ENCODE measurements around the gene RCAN1.

Gene RCAN1

DNA sequence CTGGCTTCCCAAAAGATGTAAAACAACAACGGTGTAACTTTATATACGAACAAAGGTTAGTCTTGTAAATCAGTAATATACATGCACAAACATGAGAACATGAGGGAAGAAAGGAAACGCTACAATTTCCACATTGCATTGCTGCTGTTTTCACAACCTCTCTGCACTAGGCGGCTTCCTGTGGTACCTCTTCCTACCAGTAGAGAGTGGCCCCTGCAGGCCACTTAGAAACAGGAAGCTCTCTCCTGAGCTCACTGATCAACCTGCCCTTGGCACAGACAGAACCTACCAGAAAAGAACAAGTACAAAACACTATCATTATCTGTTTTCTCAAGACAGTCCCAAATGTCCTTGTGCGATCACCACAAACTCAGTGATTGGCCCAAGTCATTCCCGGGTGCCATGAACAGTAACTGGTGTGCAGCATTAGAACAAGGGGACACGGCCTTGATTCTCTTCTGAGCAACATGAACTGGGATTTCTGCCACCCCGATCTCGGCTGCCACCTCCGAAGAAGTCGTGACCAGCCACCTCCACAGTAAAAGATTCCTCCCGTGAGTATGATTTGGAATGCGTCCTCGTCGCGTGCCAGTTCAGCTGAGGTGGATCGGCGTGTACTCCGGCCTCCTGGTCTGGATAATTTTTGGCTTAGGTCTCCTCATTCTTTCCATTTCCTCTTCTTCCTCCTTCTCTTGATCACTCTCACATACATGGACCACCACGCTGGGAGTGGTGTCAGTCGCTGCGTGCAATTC is 97.2 kb downstream of the RCAN1 start:
- CTCF ChIA-PET, result interaction anchor here (1.3 to 1.6 kb wide), 2 partner anchors 9 to 83 kb away, joined by 4 to 6 read pairs; no protein-coding TSS in a partner anchor
- Histone ChIP-seq H3K9me3 (ENCODE audit: control insufficient read depth, insufficient read depth, low read depth, low read length) (no peaks in the 10 kb centered on the region), H3K27ac (ENCODE audit: extremely low read depth, low read depth, low read length) (no peak overlapping the region), H3K4me1 (ENCODE audit: control insufficient read depth, insufficient read depth, low read length) (no peaks in the 10 kb centered on the region), H3K4me3 (ENCODE audit: low read depth, low read length) (no peak overlapping the region), H3K36me3 (ENCODE audit: control insufficient read depth in 2 of 2, insufficient read depth in 1 of 2, low read length in 2 of 2) (peaks cover 0 to 21% of the 10 kb centered on the region in 2 experiments; a peak in 1 of 3 replicates)
- POLR2A ChIA-PET, result interaction anchor here (1.0 kb wide), 1 partner anchor 11 kb away, joined by 3 read pairs; no protein-coding TSS in a partner anchor
- TF ChIP-seq ZFP37 (tag by site-specific recombination; IDR thresholded peaks at IDR 0.05), result no peak
- TF ChIP-seq YY1 (tag by site-specific recombination; IDR thresholded peaks at IDR 0.05), result no peak
- TF ChIP-seq, protein P1, sequence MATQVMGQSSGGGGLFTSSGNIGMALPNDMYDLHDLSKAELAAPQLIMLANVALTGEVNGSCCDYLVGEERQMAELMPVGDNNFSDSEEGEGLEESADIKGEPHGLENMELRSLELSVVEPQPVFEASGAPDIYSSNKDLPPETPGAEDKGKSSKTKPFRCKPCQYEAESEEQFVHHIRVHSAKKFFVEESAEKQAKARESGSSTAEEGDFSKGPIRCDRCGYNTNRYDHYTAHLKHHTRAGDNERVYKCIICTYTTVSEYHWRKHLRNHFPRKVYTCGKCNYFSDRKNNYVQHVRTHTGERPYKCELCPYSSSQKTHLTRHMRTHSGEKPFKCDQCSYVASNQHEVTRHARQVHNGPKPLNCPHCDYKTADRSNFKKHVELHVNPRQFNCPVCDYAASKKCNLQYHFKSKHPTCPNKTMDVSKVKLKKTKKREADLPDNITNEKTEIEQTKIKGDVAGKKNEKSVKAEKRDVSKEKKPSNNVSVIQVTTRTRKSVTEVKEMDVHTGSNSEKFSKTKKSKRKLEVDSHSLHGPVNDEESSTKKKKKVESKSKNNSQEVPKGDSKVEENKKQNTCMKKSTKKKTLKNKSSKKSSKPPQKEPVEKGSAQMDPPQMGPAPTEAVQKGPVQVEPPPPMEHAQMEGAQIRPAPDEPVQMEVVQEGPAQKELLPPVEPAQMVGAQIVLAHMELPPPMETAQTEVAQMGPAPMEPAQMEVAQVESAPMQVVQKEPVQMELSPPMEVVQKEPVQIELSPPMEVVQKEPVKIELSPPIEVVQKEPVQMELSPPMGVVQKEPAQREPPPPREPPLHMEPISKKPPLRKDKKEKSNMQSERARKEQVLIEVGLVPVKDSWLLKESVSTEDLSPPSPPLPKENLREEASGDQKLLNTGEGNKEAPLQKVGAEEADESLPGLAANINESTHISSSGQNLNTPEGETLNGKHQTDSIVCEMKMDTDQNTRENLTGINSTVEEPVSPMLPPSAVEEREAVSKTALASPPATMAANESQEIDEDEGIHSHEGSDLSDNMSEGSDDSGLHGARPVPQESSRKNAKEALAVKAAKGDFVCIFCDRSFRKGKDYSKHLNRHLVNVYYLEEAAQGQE (tag by site-specific recombination; IDR thresholded peaks at IDR 0.05), result no peak
- TF ChIP-seq ZNF701 (tag by site-specific recombination; IDR thresholded peaks at IDR 0.05), result no peak
- TF ChIP-seq ZNF677 (tag by site-specific recombination; IDR thresholded peaks at IDR 0.05), result no peak
- TF ChIP-seq, protein P2, sequence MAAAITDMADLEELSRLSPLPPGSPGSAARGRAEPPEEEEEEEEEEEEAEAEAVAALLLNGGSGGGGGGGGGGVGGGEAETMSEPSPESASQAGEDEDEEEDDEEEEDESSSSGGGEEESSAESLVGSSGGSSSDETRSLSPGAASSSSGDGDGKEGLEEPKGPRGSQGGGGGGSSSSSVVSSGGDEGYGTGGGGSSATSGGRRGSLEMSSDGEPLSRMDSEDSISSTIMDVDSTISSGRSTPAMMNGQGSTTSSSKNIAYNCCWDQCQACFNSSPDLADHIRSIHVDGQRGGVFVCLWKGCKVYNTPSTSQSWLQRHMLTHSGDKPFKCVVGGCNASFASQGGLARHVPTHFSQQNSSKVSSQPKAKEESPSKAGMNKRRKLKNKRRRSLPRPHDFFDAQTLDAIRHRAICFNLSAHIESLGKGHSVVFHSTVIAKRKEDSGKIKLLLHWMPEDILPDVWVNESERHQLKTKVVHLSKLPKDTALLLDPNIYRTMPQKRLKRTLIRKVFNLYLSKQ (tag by site-specific recombination; IDR thresholded peaks at IDR 0.05; ENCODE audit: borderline replicate concordance), result no peak
- no peak for TF ChIP-seq ZNF404 (tag by site-specific recombination; IDR thresholded peaks at IDR 0.05)
- TF ChIP-seq EGR2 (tag by site-specific recombination; IDR thresholded peaks at IDR 0.05; ENCODE audit: low read depth), result no peak
- no peak for TF ChIP-seq ZNF747 (tag by site-specific recombination; IDR thresholded peaks at IDR 0.05)
- TF ChIP-seq ZNF530 (tag by site-specific recombination; IDR thresholded peaks at IDR 0.05; ENCODE audit: low read depth), result no peak
- TF ChIP-seq, protein P3, sequence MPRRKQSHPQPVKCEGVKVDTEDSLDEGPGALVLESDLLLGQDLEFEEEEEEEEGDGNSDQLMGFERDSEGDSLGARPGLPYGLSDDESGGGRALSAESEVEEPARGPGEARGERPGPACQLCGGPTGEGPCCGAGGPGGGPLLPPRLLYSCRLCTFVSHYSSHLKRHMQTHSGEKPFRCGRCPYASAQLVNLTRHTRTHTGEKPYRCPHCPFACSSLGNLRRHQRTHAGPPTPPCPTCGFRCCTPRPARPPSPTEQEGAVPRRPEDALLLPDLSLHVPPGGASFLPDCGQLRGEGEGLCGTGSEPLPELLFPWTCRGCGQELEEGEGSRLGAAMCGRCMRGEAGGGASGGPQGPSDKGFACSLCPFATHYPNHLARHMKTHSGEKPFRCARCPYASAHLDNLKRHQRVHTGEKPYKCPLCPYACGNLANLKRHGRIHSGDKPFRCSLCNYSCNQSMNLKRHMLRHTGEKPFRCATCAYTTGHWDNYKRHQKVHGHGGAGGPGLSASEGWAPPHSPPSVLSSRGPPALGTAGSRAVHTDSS (tag by site-specific recombination; IDR thresholded peaks at IDR 0.05), result no peak
- no peak for TF ChIP-seq ZNF335 (tag by site-specific recombination; conservative IDR thresholded peaks at IDR 0.05)

DNA sequence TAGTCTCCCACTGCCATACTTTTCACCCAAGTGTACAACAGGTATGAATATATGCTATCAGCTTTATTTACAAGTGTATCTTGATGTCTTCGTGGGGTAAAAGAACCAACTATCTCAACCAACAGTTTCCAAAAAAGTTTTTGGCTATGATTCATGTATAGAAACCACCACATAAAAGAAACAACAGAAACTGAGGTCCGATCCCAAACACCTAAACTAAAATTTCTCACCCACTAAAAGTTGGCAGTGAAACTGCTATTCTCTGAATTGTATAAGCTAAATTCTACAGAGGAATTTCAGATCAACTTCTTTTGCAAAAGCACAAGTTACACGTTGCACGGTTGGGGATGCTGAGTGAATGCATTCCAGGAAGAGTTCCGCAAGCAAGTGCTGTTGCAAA is 97.9 kb downstream of the RCAN1 start:
- Histone ChIP-seq H3K36me3 (ENCODE audit: control insufficient read depth in 2 of 2, insufficient read depth in 1 of 2, low read length in 2 of 2) (peaks cover 0 to 21% of the 10 kb centered on the region in 2 experiments; a peak in 1 of 3 replicates), H3K27ac (ENCODE audit: extremely low read depth, low read depth, low read length) (no peak overlapping the region), H3K4me3 (ENCODE audit: low read depth, low read length) (no peak overlapping the region), H3K4me1 (ENCODE audit: control insufficient read depth, insufficient read depth, low read length) (no peaks in the 10 kb centered on the region), H3K9me3 (ENCODE audit: control insufficient read depth, insufficient read depth, low read depth, low read length) (no peaks in the 10 kb centered on the region)
- ChIA-PET POLR2A (interaction anchor here (1.0 kb wide), 1 partner anchor 10 kb away, joined by 3 read pairs; no protein-coding TSS in a partner anchor), CTCF (interaction anchor here (1.6 to 11.4 kb wide), 3 partner anchors 9 to 85 kb away, joined by 6 to 159 read pairs (median 10); no protein-coding TSS in a partner anchor)
- TF ChIP-seq ZNF660 (tag by site-specific recombination; IDR thresholded peaks at IDR 0.05), result no peak
- no peak for TF ChIP-seq SCRT1 (tag by site-specific recombination; IDR thresholded peaks at IDR 0.05; ENCODE audit: borderline replicate concordance)
- TF ChIP-seq, protein P4, sequence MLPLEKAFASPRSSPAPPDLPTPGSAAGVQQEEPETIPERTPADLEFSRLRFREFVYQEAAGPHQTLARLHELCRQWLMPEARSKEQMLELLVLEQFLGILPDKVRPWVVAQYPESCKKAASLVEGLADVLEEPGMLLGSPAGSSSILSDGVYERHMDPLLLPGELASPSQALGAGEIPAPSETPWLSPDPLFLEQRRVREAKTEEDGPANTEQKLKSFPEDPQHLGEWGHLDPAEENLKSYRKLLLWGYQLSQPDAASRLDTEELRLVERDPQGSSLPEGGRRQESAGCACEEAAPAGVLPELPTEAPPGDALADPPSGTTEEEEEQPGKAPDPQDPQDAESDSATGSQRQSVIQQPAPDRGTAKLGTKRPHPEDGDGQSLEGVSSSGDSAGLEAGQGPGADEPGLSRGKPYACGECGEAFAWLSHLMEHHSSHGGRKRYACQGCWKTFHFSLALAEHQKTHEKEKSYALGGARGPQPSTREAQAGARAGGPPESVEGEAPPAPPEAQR (tag by site-specific recombination; IDR thresholded peaks at IDR 0.05), result no peak
- no peak for TF ChIP-seq ZNF596 (tag by site-specific recombination; IDR thresholded peaks at IDR 0.05)
- no peak for TF ChIP-seq SP3 (tag by site-specific recombination; IDR thresholded peaks at IDR 0.05)
- TF ChIP-seq KLF9 (tag by site-specific recombination; IDR thresholded peaks at IDR 0.05; ENCODE audit: low read depth), result no peak
- TF ChIP-seq, protein P1 (tag by site-specific recombination; IDR thresholded peaks at IDR 0.05), result no peak
- no peak for TF ChIP-seq BCL11A (tag by site-specific recombination; IDR thresholded peaks at IDR 0.05; ENCODE audit: low read depth)
- TF ChIP-seq ZNF76 (tag by site-specific recombination; IDR thresholded peaks at IDR 0.05; ENCODE audit: borderline replicate concordance, low read depth), result no peak
- TF ChIP-seq, protein P5, sequence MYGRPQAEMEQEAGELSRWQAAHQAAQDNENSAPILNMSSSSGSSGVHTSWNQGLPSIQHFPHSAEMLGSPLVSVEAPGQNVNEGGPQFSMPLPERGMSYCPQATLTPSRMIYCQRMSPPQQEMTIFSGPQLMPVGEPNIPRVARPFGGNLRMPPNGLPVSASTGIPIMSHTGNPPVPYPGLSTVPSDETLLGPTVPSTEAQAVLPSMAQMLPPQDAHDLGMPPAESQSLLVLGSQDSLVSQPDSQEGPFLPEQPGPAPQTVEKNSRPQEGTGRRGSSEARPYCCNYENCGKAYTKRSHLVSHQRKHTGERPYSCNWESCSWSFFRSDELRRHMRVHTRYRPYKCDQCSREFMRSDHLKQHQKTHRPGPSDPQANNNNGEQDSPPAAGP (tag by site-specific recombination; IDR thresholded peaks at IDR 0.05), result no peak
